GM12872 (cell line): ENCODE results near the gene RNF4.

Experiments used
- TF ChIP-seq, protein P1 (sequence below): IDR thresholded peaks from 3 replicates; pipeline ENCODE4 v1.5.1; 2011; ENCODE audit warnings: low read depth, mild to moderate bottlenecking, low read length, moderate library complexity; ENCODE audit not compliant: insufficient read depth

Gene RNF4

DNA sequence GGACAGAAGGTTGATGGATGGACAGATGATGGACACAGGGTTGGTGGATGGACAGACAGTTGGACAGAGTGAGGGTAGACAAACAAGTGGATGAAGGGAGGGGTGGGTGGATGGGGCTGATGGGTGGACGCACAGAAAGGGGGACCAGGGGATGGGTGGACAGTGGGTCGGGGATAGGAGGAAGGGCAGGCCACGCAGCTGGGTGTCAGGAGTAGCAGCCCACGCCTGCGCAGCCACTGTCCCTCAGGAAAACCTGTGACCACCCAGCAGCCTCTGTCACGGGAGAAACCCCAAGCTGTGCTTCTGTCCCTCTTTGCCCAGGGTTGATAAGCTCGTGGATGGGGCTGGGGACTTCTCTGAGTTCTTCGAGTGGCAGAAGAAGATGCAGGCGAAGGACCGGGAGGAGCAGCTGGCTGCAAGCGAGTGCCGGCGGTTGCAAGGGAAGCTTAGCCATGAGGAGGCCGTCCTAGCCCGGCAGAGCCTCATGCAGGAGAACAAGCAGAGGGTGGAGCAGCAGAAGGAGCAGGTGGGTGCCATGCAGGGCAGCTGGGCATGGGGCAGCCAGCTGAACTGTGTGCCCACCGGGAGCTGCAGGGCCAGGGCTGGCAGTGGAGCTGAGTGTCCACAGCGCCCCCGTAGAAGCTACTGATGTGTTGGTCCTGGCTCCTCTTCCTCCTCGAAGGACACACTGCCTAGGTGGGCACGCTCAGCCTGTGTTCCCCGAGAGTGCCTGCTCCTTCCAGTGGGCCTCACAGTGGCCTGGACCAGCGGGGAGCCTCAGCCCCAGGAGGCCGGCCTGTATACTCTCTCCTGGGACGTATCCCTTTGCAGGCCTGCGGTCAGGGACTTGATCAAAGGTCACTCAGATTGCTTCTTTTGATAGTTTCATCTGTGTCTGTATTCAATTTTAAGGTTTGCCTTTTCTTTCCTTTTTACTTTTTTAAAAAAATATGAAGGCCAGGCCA is 16.8 kb upstream of the RNF4 start:
- TF ChIP-seq, protein P1, sequence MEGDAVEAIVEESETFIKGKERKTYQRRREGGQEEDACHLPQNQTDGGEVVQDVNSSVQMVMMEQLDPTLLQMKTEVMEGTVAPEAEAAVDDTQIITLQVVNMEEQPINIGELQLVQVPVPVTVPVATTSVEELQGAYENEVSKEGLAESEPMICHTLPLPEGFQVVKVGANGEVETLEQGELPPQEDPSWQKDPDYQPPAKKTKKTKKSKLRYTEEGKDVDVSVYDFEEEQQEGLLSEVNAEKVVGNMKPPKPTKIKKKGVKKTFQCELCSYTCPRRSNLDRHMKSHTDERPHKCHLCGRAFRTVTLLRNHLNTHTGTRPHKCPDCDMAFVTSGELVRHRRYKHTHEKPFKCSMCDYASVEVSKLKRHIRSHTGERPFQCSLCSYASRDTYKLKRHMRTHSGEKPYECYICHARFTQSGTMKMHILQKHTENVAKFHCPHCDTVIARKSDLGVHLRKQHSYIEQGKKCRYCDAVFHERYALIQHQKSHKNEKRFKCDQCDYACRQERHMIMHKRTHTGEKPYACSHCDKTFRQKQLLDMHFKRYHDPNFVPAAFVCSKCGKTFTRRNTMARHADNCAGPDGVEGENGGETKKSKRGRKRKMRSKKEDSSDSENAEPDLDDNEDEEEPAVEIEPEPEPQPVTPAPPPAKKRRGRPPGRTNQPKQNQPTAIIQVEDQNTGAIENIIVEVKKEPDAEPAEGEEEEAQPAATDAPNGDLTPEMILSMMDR: no peak

DNA sequence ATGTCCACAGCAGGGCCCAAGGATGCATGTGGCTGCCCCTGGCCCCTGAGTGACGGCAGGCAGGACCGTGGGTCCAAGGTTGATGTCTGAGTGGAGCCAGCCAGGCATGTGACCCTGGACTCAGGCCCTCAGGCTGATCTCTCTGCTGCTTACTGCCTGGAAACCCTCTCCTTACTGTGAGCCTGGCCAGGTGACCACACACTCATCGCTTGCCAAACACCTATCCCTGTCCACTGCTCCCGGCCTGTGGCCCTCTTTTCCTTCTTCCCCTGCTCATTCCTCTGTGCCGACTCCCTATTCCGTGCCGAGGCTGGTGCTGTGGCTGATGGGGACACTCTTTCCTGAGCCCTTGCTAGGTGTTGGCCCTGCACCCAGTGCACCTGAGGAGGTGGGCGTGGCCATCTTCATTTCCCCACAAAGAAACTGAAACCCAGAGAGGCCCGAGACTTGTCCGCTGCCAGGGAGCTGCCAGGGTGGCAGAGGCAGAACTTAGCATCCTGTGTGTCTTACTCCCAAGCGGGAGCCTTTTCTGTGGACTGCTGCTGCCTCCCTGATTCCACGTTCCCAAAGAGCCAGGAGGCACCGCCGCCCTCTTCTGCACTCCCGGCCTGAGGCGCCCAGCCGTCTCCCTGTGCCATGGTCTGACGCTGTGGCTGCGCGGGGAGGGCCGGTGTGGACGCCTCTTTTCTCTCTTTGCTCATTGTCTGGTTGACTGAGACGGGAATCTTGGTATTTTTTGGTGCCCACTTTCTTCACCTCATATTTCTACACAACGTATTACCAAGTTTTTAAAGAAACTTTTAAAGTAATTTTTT is 11.2 kb upstream of the RNF4 start:
- TF ChIP-seq, protein P1: no peak

DNA sequence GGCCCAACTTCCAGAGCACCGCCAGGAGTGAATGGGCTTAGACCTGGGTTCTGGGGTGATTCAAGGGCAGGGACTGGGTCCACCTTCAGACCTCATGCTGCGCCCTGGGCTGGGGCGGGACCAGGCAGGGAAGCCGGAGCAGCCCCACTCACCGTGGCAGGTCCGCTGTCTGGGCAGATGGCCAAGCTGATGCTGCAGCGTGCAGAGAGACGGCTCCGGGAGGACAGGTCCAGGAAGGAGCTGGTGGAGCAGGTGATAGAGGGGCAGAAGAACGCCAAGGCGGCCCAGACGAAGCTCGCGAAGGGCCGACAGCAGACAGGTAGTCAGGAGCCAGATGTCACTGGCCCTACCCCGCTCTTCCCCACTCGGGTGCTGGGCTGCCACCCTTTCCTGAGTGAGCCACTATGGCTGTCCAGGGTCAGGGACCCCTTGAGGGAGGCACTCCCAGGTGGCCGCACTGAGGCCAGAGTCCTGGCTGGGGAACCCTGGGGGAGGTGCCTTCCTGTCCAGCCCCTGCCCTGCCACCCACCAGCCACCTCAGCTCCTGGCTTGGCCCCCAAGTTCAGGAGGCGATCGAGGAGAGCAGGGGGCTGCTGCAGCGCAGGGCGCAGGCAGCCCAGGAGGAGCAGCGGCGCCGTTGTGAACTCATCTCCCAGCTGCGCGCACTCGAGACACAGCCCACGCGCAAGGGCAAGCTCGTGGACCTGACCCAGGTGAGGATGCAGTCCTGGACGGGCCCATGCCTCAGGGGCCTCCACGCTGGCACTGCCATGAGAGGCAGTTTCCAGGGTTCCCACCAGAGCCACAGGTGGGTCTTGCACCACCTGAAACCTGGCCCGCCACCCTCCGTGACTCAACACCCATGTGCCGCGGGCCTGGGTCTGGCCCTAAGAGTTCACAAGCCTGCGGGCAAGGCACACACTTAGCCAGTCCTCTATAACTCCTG is 10.1 kb upstream of the RNF4 start:
- TF ChIP-seq, protein P1: no peak

DNA sequence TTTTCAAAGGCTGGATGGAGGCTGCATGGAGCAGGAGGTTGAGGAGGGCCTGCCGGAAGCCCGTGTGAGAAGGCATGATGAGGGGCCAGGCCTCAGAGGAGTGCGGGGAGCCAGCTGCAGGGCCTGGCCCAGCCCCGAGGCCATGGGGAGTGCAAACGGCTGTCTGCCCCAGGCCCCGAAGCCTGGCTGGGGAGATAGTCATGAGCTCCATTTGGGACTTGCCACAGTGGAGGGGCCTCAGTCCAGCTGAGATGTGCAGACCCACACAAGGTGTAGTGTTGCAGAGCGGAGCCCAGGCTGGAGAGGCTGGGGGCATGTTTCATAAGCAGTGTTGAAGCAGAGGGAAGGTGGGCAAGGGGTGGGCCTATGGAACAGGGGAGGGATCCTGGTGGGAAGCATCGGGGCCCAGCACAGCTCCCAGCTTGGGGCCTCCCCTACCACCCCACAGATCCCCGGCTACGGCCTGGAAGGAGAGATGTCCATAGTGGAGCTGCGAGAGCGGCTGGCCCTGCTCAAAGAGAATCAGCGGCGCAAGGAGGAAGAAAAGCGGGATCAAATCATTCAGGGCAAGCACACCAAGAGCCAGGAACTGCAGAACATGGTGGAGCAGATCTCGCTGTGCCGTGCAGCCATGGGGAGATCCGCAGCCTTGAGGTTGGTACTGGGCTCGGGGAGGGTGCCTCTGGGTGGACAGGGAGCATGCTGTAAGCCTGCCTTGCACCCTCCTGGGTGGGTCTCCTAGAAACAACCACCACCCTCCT is 9.1 kb upstream of the RNF4 start:
- TF ChIP-seq, protein P1: no peak

DNA sequence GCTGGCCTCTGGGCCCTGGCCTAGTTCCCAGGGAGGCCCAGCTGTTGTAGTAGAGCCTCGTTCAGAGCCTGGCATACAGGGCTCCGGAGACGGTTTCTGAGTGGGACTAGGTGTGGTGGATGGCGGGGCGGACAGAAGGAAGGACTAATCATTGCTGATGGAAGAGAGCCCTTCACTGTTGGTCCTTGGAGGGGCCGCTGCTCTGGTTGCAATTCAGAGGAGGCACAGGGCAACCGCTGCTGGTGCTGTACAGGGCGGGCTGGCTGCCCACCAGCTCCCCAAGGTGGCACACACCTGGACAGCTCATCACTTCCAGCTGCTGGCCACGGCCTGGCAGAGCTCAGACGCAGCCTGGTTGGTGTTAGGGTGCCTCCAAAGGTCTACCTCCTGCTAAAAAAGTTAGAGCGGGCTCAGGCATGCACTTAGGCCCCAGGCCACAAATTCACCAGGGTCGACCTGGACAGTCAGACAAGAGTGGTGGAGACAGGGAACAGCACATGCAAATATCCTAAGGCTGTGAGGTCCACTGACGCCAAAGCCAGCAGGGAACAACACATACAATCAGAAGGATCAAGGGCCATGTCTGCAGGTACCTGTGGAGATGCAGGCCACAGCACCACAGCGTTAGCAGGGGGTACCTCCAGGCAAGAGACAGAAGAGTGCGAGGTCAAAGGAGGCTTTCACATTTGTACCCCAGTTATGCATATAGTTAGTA is 7.5 kb upstream of the RNF4 start:
- TF ChIP-seq, protein P1: no peak
